Immature natural killer cell (primary cell): ENCODE data around the gene IL22RA1. TPM values are rescaled to one million over a fixed set of nuclear protein-coding genes. Genes with fewer than 3 reads are reported as not detected.

Source experiments
- DNase-seq, 3 donors: peaks; one replicate each; pipeline ENCODE4 v3.0.0; 2022; ENCODE audit warnings: mixed read lengths in 1 of 3
- H3K27ac Mint-ChIP-seq, 6 donors: one replicate each; pipeline ENCODE4 v1.8.0; 2020; ENCODE audit warnings: mixed read lengths in 6 of 6, mild to moderate bottlenecking in 5 of 6, inconsistent platforms in 4 of 6, moderate library complexity in 3 of 6
- H3K27me3 Mint-ChIP-seq, 3 donors: one replicate each; pipeline ENCODE4 v1.8.0; 2020 to 2021; ENCODE audit warnings: low read depth in 3 of 3, mild to moderate bottlenecking in 3 of 3, mixed read lengths in 3 of 3, moderate library complexity in 3 of 3, inconsistent platforms in 1 of 3
- H3K36me3 Mint-ChIP-seq, 3 donors: one replicate each; pipeline ENCODE4 v1.8.0; 2020; ENCODE audit warnings: mixed read lengths in 3 of 3, inconsistent platforms in 2 of 3, mild to moderate bottlenecking in 2 of 3
- H3K4me1 Mint-ChIP-seq, 2 donors: one replicate each; pipeline ENCODE4 v1.8.0; 2020; ENCODE audit warnings: inconsistent platforms in 2 of 2, mild to moderate bottlenecking in 2 of 2, mixed read lengths in 2 of 2, moderate library complexity in 1 of 2
- H3K4me3 Mint-ChIP-seq, 5 donors: one replicate each; pipeline ENCODE4 v1.8.0; 2020; ENCODE audit warnings: mild to moderate bottlenecking in 5 of 5, mixed read lengths in 5 of 5, inconsistent platforms in 3 of 5, moderate library complexity in 3 of 5
- H3K9me3 Mint-ChIP-seq, 6 donors: one replicate each; pipeline ENCODE4 v1.8.0; 2020; ENCODE audit warnings: mild to moderate bottlenecking in 6 of 6, mixed read lengths in 6 of 6, inconsistent platforms in 4 of 6, moderate library complexity in 3 of 6
- polyA plus RNA-seq, 3 donors: library from polyadenylated mRNA; unstranded; fragments of 300-500 nt; fragmentation: Illumina TruSeq; gene quantifications; one replicate each; pipeline ENCODE4 v1.2.3, GENCODE V29; 2021

IL22RA1 gene
- polyA plus RNA-seq, 3 donors from 2014 or later = not detected

- H3K4me1 Mint-ChIP-seq = no peaks in the 10 kb centered on the region
- H3K36me3 Mint-ChIP-seq = no peaks in the 10 kb centered on the region
- H3K4me3 Mint-ChIP-seq = no peak overlapping the region
- no peak for DNase-seq
- H3K27ac Mint-ChIP-seq = no peak overlapping the region
- peaks cover 0 to 2% (median 0%) of the 10 kb centered on the region in 6 donors for H3K9me3 Mint-ChIP-seq
- H3K27me3 Mint-ChIP-seq = peaks cover 0 to 2% (median 2%) of the 10 kb centered on the region in 3 donors
Observed at GRCh38 chr1:24159366-24159765, 16.4 kb upstream of the IL22RA1 start.

GRCh38 chr1:24157918-24158481 is 15.1 kb upstream of the IL22RA1 start:
- Mint-ChIP-seq H3K36me3 (no peaks in the 10 kb centered on the region), H3K4me1 (no peaks in the 10 kb centered on the region), H3K9me3 (peaks cover 0 to 2% (median 0%) of the 10 kb centered on the region in 6 donors), H3K27me3 (peaks cover 0 to 4% (median 4%) of the 10 kb centered on the region in 3 donors), H3K27ac (no peak overlapping the region), H3K4me3 (no peak overlapping the region)
- no peak for DNase-seq

GRCh38 chr1:24156542-24157260 is 13.8 kb upstream of the IL22RA1 start:
- Mint-ChIP-seq H3K4me1 (no peaks in the 10 kb centered on the region), H3K36me3 (no peaks in the 10 kb centered on the region), H3K27ac (no peak overlapping the region), H3K9me3 (peaks cover 0 to 2% (median 0%) of the 10 kb centered on the region in 6 donors), H3K27me3 (peaks cover under 1 to 11% (median 6%) of the 10 kb centered on the region in 3 donors), H3K4me3 (no peak overlapping the region)
- DNase-seq = no peak

GRCh38 chr1:24155011-24155782 is 12.3 kb upstream of the IL22RA1 start:
- H3K27ac Mint-ChIP-seq = no peak overlapping the region
- H3K9me3 Mint-ChIP-seq = peaks cover 0 to 2% (median 0%) of the 10 kb centered on the region in 6 donors
- DNase-seq = no peak
- H3K36me3 Mint-ChIP-seq = peaks cover 0 to 3% (median 0%) of the 10 kb centered on the region in 3 donors
- peaks cover 7 to 17% (median 12%) of the 10 kb centered on the region in 3 donors for H3K27me3 Mint-ChIP-seq
- peaks cover 8 to 9% of the 10 kb centered on the region in 2 donors for H3K4me1 Mint-ChIP-seq
- no peak overlapping the region for H3K4me3 Mint-ChIP-seq

- H3K27ac Mint-ChIP-seq = no peak overlapping the region
- peaks cover 13 to 15% (median 14%) of the 10 kb centered on the region in 3 donors for H3K27me3 Mint-ChIP-seq
- H3K4me3 Mint-ChIP-seq = no peak overlapping the region
- DNase-seq = no peak
- peaks cover 0 to 3% (median 0%) of the 10 kb centered on the region in 3 donors for H3K36me3 Mint-ChIP-seq
- peaks cover 10 to 11% of the 10 kb centered on the region in 2 donors for H3K4me1 Mint-ChIP-seq
- no peaks in the 10 kb centered on the region for H3K9me3 Mint-ChIP-seq
Observed at GRCh38 chr1:24154215-24154614, 11.3 kb upstream of the IL22RA1 start.

- DNase-seq = no peak
- H3K27ac Mint-ChIP-seq = no peak overlapping the region
- peaks cover 15 to 16% (median 15%) of the 10 kb centered on the region in 3 donors for H3K27me3 Mint-ChIP-seq
- H3K4me3 Mint-ChIP-seq = no peak overlapping the region
- H3K4me1 Mint-ChIP-seq = peaks cover 10 to 11% of the 10 kb centered on the region in 2 donors
- H3K9me3 Mint-ChIP-seq = no peaks in the 10 kb centered on the region
- peaks cover 0 to 3% (median 0%) of the 10 kb centered on the region in 3 donors for H3K36me3 Mint-ChIP-seq
Observed at GRCh38 chr1:24152631-24153494, 9.9 kb upstream of the IL22RA1 start.

GRCh38 chr1:24151175-24151533 is 8.2 kb upstream of the IL22RA1 start:
- no peak for DNase-seq
- peaks cover 15 to 16% (median 16%) of the 10 kb centered on the region in 3 donors for H3K27me3 Mint-ChIP-seq
- peak overlapping the region in 1 of 6 donors; percentile 41 for H3K27ac Mint-ChIP-seq
- H3K4me1 Mint-ChIP-seq = peaks cover 10 to 11% of the 10 kb centered on the region in 2 donors
- H3K4me3 Mint-ChIP-seq = peak overlapping the region in 1 of 5 donors; percentile 22
- H3K36me3 Mint-ChIP-seq = peaks cover 0 to 3% (median 0%) of the 10 kb centered on the region in 3 donors
- H3K9me3 Mint-ChIP-seq = no peaks in the 10 kb centered on the region

GRCh38 chr1:24150234-24151174 is 7.6 kb upstream of the IL22RA1 start:
- no peak overlapping the region for H3K27ac Mint-ChIP-seq
- peak overlapping the region in 3 of 5 donors; percentile 4 to 52 (median 22) for H3K4me3 Mint-ChIP-seq
- no peaks in the 10 kb centered on the region for H3K9me3 Mint-ChIP-seq
- peaks cover 10 to 11% of the 10 kb centered on the region in 2 donors for H3K4me1 Mint-ChIP-seq
- peaks cover 0 to 3% (median 0%) of the 10 kb centered on the region in 3 donors for H3K36me3 Mint-ChIP-seq
- H3K27me3 Mint-ChIP-seq = peaks cover 15 to 16% (median 16%) of the 10 kb centered on the region in 3 donors
- DNase-seq = peak; percentile 60 to 74 (median 66)

GRCh38 chr1:24149866-24150233 is 6.9 kb upstream of the IL22RA1 start:
- DNase-seq = no peak
- H3K9me3 Mint-ChIP-seq = no peaks in the 10 kb centered on the region
- peaks cover 10 to 11% of the 10 kb centered on the region in 2 donors for H3K4me1 Mint-ChIP-seq
- H3K27me3 Mint-ChIP-seq = peaks cover 15 to 16% (median 16%) of the 10 kb centered on the region in 3 donors
- no peak overlapping the region for H3K4me3 Mint-ChIP-seq
- H3K36me3 Mint-ChIP-seq = peaks cover 0 to 3% (median 0%) of the 10 kb centered on the region in 3 donors
- no peak overlapping the region for H3K27ac Mint-ChIP-seq

- no peaks in the 10 kb centered on the region for H3K9me3 Mint-ChIP-seq
- peaks cover 10 to 11% of the 10 kb centered on the region in 2 donors for H3K4me1 Mint-ChIP-seq
- H3K36me3 Mint-ChIP-seq = peaks cover 0 to 3% (median 0%) of the 10 kb centered on the region in 3 donors
- H3K4me3 Mint-ChIP-seq = no peak overlapping the region
- H3K27ac Mint-ChIP-seq = no peak overlapping the region
- no peak for DNase-seq
- H3K27me3 Mint-ChIP-seq = peaks cover 13 to 19% (median 18%) of the 10 kb centered on the region in 3 donors
Observed at GRCh38 chr1:24147816-24148215, 4.9 kb upstream of the IL22RA1 start.

GRCh38 chr1:24147194-24147593 is 4.3 kb upstream of the IL22RA1 start:
- Mint-ChIP-seq H3K4me1 (peaks cover 10 to 11% of the 10 kb centered on the region in 2 donors), H3K36me3 (peaks cover 0 to 3% (median 0%) of the 10 kb centered on the region in 3 donors), H3K27me3 (peaks cover 12 to 19% (median 18%) of the 10 kb centered on the region in 3 donors), H3K4me3 (no peak overlapping the region), H3K27ac (no peak overlapping the region), H3K9me3 (no peaks in the 10 kb centered on the region)
- no peak for DNase-seq

- Mint-ChIP-seq H3K4me1 (peaks cover 5 to 7% of the 10 kb centered on the region in 2 donors), H3K36me3 (no peaks in the 10 kb centered on the region), H3K27me3 (peaks cover 2 to 4% (median 2%) of the 10 kb centered on the region in 3 donors), H3K9me3 (no peaks in the 10 kb centered on the region), H3K27ac (no peak overlapping the region), H3K4me3 (no peak overlapping the region)
- no peak for DNase-seq
Observed at GRCh38 chr1:24141311-24141997, 1.5 kb downstream of the IL22RA1 start.
